Mesodermal cell (in vitro differentiated cells): ENCODE measurements around the gene SCARB1.

Experiments
- H3K27ac ChIP-seq: 2 replicates; pipeline ENCODE4 v1.7.0; 2013; ENCODE audit warnings: mild to moderate bottlenecking, low read depth, low read length, moderate library complexity; ENCODE audit not compliant: severe bottlenecking
- H3K36me3 ChIP-seq: 2 replicates; pipeline ENCODE4 v1.7.1; 2013; ENCODE audit warnings: mild to moderate bottlenecking, low read length, moderate library complexity; ENCODE audit not compliant: control insufficient read depth, insufficient read depth
- H3K4me1 ChIP-seq: one replicate; pipeline ENCODE4 v1.7.1; 2013; ENCODE audit warnings: mild to moderate bottlenecking, low read length; ENCODE audit not compliant: insufficient read depth, control insufficient read depth, poor library complexity, severe bottlenecking
- H3K4me3 ChIP-seq: 2 replicates; pipeline ENCODE4 v1.7.0; 2013; ENCODE audit warnings: low read length, control low read depth, mild to moderate bottlenecking; ENCODE audit not compliant: insufficient read depth, poor library complexity, severe bottlenecking; ENCODE audit errors: extremely low read depth
- H3K9me3 ChIP-seq: 2 replicates; pipeline ENCODE4 v1.7.1; 2013; ENCODE audit warnings: mild to moderate bottlenecking, low read length, moderate library complexity; ENCODE audit not compliant: control insufficient read depth
- WGBS, 2 experiments: methylation state at CpG; one replicate each; pipeline ENCODE4 v1.1.5; 2013; ENCODE audit warnings: missing lambda C conversion rate in 2 of 2; ENCODE audit not compliant: insufficient coverage in 2 of 2; 5-methylcytosine and 5-hydroxymethylcytosine counted together

Gene SCARB1

DNA sequence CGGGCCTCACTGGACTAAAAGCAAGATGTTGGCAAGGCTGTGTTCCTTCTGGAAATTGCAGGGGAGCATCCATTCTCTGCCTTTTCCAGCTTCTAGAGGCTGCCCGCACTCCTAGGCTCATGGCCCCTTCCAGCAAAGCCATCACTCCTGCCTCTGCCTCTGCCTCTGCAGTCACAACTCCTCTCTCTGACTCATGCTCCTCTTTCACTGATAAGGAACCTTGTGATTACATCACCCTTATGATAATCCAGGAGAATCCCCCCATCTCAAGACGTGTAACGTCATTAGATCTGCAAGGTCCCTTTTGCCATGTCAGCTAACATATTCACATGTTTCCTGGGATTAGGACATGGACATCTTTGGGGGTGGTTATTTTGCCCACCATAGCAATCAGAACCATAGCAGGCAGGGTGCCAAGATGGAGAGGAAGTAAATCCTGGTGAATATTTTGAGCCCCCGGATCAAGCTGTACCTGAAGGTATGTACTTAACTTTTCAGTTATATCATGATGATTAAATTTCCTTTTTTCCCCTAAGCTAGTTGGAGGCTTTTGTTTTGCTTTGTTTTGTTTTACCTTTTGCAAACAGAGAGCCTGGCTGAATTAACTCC is 123.6 kb downstream of the SCARB1 start:
- WGBS, 2 experiments: 95 to 100% methylated on average over 2 of the region's 5 CpGs
- Histone ChIP-seq H3K36me3 (no peaks in the 10 kb centered on the region), H3K9me3 (peaks cover 13% of the 10 kb centered on the region), H3K4me3 (no peak overlapping the region), H3K4me1 (peaks cover 5% of the 10 kb centered on the region), H3K27ac (no peak overlapping the region)

DNA sequence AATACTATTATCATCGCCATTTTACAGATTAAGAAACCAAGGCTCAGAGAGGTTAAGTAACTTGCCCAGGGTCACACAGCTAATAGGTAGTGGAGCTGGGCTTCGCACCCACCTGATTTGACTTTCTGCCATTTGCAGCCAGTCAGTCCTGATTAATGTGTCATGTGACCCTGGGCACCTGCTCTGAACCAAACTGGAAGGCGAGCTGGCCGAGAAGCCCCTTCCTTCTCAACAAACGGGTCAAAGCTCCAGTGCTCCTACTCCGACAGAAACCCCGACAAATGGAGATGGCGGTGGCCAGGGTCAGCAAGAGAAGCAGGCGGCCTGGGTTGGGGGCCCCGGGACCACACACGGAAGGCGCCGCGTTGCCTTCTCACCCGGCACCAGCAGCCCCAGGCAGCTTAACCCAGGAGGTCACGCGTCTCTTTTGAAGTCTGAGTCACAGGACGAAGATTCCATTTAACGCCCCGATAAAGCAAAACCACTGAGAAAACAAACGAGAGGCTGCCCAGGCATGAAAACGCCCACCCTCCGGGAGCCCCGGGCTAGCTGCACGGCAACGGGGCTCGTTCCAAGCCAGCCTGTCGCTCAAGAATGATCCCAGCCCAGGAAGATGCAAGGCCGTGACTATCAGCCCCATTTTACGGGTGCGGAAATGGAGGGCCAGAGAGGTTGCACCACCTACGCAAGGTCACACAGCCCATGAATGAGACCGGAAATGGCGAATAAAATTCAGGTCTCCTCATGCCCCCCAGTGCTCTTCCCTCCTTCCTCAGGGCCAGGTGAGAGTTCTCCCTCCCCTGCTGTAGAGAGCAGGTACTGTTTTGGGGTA is 124.8 kb downstream of the SCARB1 start:
- Histone ChIP-seq H3K27ac (peak overlapping the region; percentile 41), H3K4me3 (no peak overlapping the region), H3K36me3 (no peaks in the 10 kb centered on the region), H3K4me1 (peaks cover 10% of the 10 kb centered on the region), H3K9me3 (peaks cover 13% of the 10 kb centered on the region)
- WGBS, 2 experiments: 76 to 78% methylated on average over 32 to 33 of the region's 34 CpGs

DNA sequence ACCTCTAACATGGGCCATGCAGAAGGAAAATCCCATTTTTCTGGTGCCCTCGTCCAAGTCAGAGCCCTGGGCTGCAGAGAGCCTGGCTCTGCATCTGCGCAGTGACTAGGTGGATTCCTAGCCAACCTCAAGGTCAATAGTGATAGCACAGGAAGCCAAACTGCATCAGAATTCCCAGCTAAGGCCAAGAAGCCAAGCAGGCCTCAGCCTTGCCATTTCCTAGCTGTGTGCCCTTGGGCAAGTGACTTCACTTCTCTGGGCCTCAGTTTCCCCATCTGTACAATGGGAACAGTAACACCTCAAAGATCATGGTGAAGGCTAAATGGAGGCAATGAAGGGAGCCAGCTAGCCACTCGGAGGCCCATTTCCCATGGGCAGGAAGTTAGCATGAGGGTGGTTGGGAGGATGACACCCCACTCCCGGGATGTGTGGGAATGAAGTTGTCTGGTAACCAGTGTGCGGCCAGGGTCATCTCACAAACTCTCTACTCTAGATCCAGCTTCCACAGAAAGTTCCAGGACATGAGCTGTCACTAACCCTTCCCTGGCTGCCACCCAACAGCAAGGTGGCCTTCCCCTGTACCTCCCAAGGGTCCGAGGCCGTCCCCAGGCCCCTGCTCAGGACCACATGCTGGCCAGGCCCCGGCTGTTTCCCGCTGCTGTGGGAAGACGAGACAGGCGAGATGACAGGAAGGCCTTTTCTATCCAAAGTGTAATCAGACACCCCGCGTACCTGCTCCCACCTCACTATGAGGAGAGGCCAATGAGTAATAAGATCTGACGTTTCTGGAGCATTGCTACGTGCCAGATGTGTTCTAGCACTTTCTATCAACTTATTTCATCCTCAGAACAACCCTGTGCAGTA is 125.7 kb downstream of the SCARB1 start:
- peaks cover 12% of the 10 kb centered on the region for H3K4me1 ChIP-seq
- WGBS, 2 experiments: 74 to 82% methylated on average over 9 to 13 of the region's 15 CpGs
- no peak overlapping the region for H3K4me3 ChIP-seq
- no peak overlapping the region for H3K27ac ChIP-seq
- peaks cover 13% of the 10 kb centered on the region for H3K9me3 ChIP-seq
- no peaks in the 10 kb centered on the region for H3K36me3 ChIP-seq

DNA sequence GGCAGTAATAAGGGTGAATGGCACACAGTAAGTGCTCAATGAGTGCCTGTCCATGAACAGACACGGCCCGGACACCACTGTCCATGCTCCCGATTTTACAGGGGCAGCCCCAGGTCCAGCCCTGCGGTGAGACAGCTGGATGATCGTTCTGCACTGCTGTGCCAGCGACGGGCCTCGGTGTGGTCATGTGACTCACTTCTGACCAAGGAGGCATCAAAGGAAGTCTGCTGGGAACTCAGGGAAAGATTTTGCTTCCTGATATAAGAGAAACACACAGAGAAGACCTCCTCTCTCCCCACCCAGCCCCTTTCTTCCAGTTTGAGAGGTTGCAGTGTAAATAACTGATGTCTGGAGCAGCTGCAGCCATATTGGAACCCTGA is 126.6 kb downstream of the SCARB1 start:
- H3K9me3 ChIP-seq: peaks cover 13% of the 10 kb centered on the region
- peaks cover 22% of the 10 kb centered on the region for H3K4me1 ChIP-seq
- H3K27ac ChIP-seq: no peak overlapping the region
- 78 to 90% methylated on average over 3 to 8 of the region's 8 CpGs for WGBS, 2 experiments
- no peak overlapping the region for H3K4me3 ChIP-seq
- no peaks in the 10 kb centered on the region for H3K36me3 ChIP-seq

DNA sequence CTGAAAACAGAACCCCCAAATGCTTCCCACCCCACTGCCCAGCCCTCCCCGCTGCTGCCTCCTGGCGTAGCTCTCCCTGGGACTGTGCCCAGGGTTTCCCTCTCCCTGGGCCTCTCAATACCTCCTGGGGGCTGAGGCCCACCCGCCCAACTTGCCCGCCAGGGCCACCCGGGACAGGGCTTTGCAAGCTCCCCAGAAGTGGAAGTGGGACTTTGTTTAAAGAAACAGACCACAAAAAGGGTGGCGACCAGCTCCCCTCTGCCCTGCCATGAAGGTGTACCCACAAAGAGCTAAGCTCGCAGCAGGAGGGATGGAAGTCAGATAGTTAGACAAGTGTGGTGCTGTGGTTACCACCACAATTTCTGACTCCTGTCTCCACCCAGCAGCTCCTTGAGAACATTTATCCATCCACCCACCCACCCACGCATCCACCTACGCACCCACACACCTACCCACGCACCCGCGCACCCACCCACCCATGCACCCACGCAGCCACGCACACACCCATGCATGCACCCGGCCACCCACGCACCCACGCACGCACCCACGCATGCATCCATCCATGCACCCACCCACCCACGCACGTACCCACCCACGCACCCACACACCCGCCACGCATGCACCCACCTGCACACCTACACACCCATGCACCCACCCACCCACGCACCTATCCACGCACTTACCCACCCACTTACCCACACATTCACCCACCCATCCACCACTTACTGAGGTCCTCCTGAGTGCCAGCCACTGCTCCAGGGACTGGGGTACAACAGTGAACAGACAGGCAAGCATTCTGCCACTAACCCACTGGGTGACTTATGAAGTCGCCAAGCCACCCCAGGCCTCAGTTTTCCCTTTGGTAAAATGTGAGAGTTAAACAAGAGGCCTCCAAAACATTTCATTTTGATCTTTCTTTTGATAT is 127.3 kb downstream of the SCARB1 start:
- Histone ChIP-seq H3K36me3 (no peaks in the 10 kb centered on the region), H3K9me3 (peaks cover 19% of the 10 kb centered on the region), H3K27ac (no peak overlapping the region)

DNA sequence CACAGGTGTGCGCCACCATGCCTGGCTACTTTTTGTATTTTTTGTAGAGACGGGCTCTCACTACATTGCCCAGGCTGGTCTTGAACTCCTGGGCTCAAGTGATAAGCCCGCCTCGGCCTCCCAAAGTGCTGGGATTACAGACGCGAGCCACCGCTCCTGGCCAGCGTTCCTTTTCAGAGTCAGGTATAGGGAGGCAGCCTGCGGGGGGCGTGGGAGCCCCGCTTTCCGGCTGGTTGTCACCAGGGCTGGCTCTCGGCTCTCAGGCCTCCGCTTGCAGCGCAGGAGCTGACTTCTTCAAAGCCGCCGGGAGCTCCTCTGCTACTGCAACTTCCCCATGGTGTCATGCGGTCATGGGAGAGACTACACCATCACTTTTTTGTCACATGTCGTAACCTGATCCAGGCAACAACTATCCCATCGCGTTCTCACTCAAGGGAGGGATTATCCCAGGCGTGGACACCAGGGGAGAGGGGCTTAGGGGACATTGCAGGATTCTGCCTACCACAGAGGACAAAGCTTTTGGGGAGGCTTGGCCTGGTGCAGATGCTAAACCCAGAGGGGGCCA is 129.4 kb downstream of the SCARB1 start:
- no peaks in the 10 kb centered on the region for H3K36me3 ChIP-seq
- peaks cover 24% of the 10 kb centered on the region for H3K4me1 ChIP-seq
- peaks cover 11% of the 10 kb centered on the region for H3K9me3 ChIP-seq
- H3K27ac ChIP-seq: peak overlapping the region; percentile 45
- no peak overlapping the region for H3K4me3 ChIP-seq
- WGBS, 2 experiments: 39 to 48% methylated on average over 17 to 20 of the region's 22 CpGs

More for the DNA sequence above, 127.3 kb downstream of the SCARB1 start:
- peaks cover 24% of the 10 kb centered on the region for H3K4me1 ChIP-seq
- H3K4me3 ChIP-seq: no peak overlapping the region
- WGBS, 2 experiments: 92 to 100% methylated on average over 3 to 6 of the region's 27 CpGs

DNA sequence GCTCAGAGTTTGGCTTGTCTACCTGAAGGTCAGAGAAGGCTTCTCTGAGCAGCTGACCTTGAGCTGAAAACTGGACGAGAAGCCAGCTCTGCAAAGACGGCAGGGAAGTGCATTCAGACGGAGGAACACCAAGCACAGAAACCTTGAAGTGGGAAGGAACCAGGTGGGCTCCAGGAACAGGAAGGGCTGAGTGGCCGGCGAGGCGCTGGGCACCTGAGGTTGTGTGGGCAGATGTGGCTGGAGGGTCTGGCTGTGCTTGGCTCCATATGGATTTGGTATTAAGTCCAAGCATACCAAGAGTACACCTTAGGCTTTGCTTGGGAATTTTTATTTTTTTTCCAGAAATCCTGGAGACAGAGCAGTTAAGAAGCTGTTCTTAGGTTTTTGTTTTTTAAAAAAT is 130.6 kb downstream of the SCARB1 start:
- Histone ChIP-seq H3K4me3 (no peak overlapping the region), H3K27ac (peak overlapping the region; percentile 90), H3K36me3 (no peaks in the 10 kb centered on the region), H3K9me3 (peaks cover 6% of the 10 kb centered on the region), H3K4me1 (peaks cover 24% of the 10 kb centered on the region)
- 86 to 98% methylated on average over 6 of the region's 6 CpGs for WGBS, 2 experiments

DNA sequence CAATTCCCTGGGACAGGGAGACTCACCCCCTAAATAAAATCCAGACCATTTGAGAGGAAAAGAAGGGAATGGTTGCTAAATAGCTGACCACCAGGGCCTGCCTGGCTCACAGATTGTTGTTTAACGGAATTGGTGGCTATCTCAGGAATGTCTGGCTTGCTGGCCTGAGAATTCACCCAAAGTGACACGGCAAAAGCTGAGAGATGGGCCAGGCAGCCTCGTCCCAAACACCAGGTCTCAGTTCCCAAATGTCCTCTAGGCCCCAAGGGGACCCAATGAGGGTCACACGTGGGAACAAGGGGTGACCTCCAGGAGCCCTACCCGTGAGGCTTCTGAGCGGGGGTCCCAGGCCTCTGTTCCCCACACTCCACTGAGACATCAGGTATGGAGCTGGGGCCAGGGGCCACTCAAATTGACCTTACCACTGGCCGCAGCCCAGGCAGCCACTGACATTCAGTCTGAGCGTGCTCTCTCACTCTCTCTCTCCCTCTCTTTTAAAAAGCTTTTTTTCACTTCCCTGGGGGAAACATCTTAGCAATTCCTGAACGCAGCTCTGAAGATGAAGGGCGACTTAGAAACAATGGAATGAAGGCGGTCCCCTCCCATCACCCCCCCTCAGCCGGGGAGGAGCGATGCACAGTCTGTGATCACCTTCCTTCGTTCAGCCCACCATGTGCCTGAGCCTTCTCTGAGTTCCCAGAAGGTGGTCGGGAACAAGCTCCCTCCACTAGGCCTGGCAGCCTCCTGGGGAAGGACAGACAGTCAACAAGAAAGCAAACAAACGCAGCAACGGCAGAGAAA is 131.2 kb downstream of the SCARB1 start:
- Histone ChIP-seq H3K9me3 (peaks cover 6% of the 10 kb centered on the region), H3K4me1 (peaks cover 22% of the 10 kb centered on the region), H3K27ac (peak overlapping the region; percentile 90), H3K4me3 (no peak overlapping the region), H3K36me3 (no peaks in the 10 kb centered on the region)
- 55 to 57% methylated on average over 9 to 15 of the region's 17 CpGs for WGBS, 2 experiments

DNA sequence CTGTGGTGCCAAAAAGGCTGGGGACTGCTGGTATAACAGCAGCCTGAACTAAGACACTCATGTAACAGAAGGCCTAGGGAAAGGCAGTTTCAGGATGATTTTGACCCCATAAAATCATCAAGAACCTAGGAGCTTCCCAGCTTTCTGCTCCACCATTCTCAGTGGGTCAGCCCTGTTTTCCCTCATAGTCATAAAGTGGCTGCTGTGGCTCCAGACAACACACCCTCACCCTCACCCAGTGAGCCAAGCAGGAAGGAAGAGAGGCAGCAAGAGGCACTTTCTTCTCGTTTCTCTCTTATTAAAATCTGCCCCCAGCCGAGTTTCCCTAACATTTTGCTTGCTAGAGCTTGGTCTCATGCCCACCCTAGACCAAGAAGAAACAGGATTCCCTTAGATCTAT is 131.8 kb downstream of the SCARB1 start:
- no CpG with 5 or more reads among the region's 2 CpGs for WGBS, 2 experiments
- H3K4me1 ChIP-seq: peaks cover 21% of the 10 kb centered on the region
- H3K36me3 ChIP-seq: no peaks in the 10 kb centered on the region
- H3K27ac ChIP-seq: peak overlapping the region; percentile 90
- H3K4me3 ChIP-seq: no peak overlapping the region
- peaks cover 6% of the 10 kb centered on the region for H3K9me3 ChIP-seq
